Activated gamma-delta T cell treated with anti-CD3 and anti-CD28 coated beads, Interleukin-2, amount 50 U/mL, for 16 hours (primary cell): Measurements from ENCODE around the gene MRM2.

ENCODE experiments used
- DNase-seq: peaks from one replicate; pipeline ENCODE4 v3.0.0-alpha.2; 2020; ENCODE audit warnings: low read depth

Gene MRM2

DNA sequence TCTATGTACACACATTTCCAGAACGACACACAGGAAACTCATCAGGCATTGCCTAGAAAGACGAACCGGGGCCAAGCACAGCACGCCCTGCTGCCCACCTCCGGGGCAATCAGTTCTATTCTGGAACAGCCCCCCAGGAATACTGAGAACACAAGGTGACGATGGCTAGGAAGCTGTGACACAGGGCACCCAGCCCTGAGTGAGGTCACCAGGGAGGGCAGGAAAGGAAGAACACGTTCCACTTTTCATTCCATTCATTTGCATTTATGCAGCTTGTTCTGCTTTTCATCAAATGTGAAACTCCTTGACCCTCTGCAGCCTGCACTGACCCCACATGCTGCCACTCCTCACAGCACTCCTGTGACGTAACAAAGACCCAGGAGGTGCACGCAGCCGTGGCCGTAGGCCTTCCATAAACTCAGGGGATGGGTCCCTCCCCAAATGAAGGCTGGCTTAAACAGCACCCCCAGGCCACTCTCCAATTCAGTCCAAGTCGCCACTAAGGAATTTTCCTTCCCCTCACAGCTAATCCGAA lies 38.2 kb downstream of the MRM2 start:
- no peak for DNase-seq

- DNase-seq = no peak
These were observed 38.9 kb downstream of the MRM2 start for GRCh38 chr7:2202901-2203765.

DNA sequence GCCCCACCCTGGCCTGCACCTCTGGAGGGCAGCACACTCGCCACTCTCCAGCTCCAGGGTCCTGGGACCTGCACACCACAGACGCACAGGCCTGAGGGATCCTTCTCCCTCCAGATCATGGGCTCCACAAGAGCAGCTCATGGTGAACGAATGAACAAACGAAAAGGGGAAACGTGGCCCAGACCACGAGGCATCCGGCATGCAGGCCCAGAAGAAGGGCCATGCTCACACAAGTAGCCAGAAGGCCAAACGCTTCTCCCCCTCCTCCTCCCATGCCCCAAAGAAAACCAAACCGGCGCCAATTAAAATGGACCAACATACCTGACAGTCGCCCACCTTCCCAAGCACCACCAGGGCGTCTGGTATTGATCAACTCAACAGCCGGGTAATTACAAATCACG lies 39.6 kb downstream of the MRM2 start:
- no peak for DNase-seq

DNA sequence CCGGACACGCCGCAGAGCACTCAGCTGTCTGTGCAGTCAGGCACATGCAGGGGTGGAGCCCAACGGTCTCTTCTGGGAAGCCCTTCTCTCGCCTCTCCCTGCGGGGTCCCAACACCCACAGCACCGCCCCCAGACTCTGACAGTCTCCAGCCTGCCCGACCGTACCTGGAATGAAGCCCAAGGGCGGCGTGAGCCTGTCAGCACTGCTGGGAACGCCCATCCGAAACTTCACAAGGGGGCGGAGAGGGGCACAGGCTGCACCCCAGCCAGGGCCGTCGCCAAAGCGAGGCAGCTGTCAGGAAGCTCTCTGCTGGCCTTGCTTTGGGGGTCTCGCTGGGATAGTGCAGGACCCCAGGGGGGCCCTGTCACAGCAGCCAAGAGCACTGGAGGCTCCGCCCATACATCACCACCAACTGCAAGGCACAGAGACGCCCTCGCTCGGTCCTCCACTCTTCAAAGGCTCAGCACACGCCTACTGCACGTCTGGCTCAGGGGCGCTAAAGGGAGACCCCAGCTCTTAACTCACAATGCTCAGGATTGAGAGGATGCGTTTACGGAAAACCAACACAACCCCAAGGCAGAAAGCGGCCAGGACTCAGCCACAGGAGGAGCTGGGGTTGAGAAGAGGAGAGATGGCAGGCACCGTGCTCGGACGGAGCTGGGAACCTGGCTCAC lies 40.2 kb downstream of the MRM2 start:
- DNase-seq = no peak

DNA sequence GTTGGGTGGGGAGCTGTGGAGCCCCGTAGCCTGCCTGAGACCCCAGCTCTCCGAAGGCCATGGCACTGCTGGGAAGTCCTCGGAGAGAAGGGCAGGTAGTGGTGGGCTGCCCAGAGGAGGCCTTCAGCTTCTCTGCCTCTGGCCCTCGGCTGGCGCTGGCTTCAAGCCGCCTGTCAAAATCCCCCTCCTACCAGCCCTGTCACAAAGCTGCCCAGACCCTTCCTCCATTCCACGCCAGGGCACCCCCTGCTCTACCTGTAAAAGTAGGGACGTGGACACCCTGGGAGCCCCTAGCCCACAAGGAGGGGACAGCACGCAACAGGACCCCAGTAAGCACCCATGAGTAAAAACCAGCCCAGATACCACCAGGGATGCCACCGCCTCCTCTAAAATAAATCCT lies 40.9 kb downstream of the MRM2 start:
- no peak for DNase-seq

DNA sequence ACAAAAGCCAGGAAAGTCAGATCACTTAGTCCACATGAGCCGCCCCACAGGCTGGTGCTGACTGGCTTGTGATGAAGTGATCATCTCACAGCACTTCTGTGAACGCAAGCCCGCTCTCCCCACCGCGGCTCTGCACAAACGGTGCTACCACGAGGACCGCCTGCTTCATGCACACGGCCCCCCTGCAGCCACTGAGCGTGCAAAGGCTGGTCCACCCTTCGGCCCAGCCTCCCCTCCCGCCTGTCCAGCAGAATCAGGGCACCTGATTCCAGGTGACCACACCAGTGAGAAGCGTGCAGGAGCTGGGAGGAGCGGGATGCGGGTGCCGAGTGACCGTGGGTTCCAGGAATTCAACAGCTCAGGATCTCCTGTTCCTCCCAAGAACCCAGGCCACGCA lies 41.4 kb downstream of the MRM2 start:
- no peak for DNase-seq

- no peak for DNase-seq
These were observed 41.9 kb downstream of the MRM2 start for GRCh38 chr7:2199956-2200583.

DNA sequence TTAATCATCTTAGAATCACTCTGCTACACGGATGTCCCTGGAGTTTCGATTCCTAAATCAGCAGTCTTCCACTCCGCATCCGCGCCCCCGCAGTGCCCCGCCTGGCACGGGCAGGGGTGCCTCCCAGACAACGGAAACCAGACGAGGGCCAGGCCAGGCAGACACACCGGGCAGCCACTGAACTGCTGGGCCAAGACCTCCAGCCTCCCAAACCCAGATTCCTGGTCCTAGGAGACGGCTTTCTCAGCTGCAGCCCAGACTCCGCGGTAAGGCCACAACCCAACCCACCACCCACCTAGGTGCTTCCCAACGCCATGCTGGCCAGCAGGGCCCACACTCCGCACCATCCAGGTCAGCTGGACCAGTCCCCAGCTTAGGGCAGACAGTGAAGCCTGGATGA lies 42.5 kb downstream of the MRM2 start:
- no peak for DNase-seq

DNA sequence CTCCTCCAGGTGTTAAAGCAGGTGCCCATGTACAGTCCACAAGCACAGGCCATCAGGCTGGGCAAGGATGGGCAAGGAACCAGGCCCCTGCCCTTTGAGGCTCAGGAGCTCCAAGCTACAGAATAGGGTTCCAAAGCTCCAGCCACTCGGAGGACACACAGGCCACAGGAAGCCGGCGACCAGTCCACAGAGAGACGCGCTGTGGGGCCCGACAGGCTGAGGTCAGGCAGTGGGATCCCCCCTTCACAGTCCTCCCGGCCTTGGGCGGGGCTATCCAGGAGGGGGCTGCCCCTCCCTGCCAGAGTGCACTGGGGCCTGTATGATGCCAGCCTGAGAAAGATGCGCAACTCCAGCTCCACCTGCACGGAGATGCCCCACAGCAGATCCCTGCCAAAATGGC lies 43.2 kb downstream of the MRM2 start:
- no peak for DNase-seq

DNA sequence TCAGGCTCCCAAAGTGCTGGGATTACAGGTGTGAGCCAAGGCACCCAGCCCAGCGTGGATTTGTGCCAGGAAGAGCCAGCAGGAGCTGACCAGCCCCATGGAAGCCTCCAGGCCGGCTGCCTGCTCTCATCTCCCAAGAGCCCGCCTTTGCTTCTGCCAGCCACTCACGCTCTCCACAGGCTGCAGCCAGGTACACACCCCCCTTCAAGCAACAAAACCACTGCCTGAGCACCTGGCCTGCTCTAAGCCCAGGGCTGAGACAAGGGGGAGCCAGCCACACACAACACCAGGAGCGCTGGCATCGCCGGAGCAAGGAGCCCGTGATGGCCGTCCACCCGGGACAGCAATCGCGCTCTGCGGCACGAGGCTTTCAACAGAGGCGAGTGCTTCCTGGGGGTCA lies 43.8 kb downstream of the MRM2 start:
- no peak for DNase-seq

DNA sequence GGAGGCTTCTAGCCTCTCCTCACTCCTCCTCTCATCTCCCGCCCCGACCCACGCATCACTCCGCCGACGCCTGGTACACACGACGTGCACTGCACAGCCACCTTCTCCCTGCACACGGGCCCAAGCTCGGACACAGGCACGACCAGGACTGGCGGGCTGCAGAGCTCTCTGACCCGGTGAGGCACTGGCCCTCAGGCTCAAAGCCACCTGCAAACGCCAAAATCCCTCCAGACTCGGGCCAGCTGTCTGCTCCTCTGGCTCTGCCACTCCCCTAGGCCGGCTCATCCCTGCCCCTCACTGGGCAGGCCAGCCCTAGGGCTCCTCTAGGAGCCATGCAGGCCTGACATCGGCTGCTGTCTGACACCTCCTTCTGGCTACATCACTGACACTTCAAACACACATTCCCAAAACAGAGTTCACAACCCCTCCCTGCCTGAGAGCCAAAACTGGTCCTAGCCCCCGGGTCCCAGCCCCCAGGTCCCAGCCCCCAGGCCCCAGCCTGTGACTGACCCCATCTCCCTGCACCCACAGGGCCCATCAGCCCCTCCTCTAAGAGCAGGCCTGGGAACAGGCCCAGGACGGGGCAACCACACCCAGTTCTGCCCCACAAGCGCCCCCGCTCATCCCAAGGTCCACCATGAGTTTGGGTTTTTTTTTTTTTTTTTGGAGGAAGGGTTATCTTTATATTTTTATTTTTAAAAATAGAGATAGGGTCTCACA lies 44.4 kb downstream of the MRM2 start:
- DNase-seq = no peak

GRCh38 chr7:2196381-2197378 lies 45.3 kb downstream of the MRM2 start:
- DNase-seq = no peak

GRCh38 chr7:2195400-2196246 lies 46.4 kb downstream of the MRM2 start:
- DNase-seq = no peak

GRCh38 chr7:2193575-2194305 lies 48.3 kb downstream of the MRM2 start:
- DNase-seq = no peak

DNA sequence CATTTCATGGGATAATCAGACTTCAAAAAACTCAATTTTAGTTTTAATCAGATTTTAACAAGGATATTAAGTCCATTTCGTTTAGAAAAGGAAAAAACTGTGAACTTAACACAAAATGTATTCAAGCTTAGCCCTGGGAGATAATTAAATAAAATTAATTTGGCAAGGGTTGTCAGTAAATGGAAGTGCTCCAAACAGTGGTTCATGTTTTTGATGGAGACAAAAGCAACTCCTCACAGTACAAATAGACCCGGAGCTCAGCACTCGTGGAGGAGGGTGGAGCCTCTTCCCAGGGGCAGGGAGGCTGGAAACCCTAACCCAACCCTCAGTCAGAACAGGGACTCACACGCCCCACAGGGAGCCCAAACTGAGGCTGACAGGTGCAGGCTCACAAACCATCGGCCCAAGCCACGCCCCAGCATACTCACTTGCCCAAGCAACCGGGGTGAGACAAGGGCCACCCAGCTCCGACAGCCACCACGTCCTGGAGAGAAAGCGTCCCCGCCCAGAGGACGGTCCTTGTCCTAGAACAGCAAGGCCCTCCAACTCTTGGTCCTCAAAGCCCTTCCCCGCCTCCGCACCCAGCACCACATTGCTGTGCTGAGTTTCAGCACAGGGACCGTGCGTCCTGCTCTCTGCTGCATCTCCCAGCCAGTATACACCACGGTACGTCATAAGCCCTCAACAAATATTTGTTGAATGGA lies 49.0 kb downstream of the MRM2 start:
- no peak for DNase-seq

DNA sequence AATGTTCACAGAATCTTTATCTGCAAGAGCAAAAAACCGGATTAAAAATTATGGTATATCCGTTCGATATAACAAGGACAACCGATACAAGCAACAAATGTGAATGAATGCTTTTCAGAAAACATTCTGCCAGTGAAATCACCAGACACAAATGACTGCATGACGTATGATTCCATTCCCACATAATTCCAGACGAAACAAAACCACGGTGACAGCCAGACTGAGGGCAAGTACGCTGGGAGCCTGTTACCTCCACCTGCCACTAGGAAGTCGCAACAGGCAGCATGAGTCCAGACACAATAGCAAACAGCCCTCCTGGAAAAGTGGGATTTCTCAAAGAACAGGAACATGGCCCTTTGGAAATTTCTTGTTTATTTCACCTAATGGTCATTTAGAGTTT lies 51.0 kb downstream of the MRM2 start:
- DNase-seq = no peak

- DNase-seq = no peak
These were observed 51.5 kb downstream of the MRM2 start for GRCh38 chr7:2190531-2190930.

- no peak for DNase-seq
These were observed 55.8 kb downstream of the MRM2 start for GRCh38 chr7:2186166-2186565.

DNA sequence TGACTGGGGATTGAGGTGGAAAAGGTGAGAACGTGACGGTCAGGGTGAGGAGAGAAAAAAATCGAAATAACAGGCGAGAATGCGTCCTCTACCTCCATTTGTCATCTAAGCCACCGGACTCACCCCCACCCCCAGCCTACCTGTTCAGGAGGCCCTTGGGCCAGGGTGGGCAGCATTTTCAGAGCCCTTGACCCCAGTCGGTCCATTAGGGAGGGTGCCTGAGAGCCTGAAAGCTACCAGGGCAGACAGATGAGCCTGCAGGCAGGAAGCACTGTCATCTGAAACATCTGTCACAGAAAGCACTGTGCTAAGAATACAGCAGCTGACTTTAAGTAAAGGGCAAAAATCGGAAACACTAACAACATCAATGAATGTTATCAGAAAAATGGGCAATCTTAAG lies 56.3 kb downstream of the MRM2 start:
- no peak for DNase-seq
